K562 (cell line): Measurements from ENCODE around the gene UBXN11. TPM values are rescaled to one million over a fixed set of nuclear protein-coding genes. Genes with fewer than 3 reads are reported as not detected.

Source experiments
- ATAC-seq: fragments of 200-7000 bp; cut with Tn5 transposase; 3 replicates; pipeline ENCODE4 v1.9.1; 2020; ENCODE audit warnings: moderate library complexity
- BruUV-seq: library from RNA; stranded (reverse); fragments of 400-500 nt; replicated peaks from 2 replicates; lab custom pipeline; 2021; lab: Mats Ljungman, UMichigan
- CTCF ChIA-PET: fragments of 300-600 bp; formaldehyde crosslinking; extraction: SDS; loops from one replicate; lab custom pipeline; 2021; ENCODE audit warnings: low intra/inter-chr PET ratio; lab: Yijun Ruan, JAX
- POLR2A ChIA-PET: fragments of 300-600, 350-650 bp; sonication (Branson Sonifier 250); formaldehyde crosslinking; extraction: SDS; loops from one replicate; lab custom pipeline; 2021; ENCODE audit warnings: antibody characterized with exemption, inconsistent platforms; lab: Yijun Ruan, JAX
- DNase-seq, 4 experiments: peaks; one replicate each; pipeline versions ENCODE4 v3.0.0 to v3.0.0-alpha.2; 2011 to 2018; ENCODE audit warnings: low spot score in 3 of 4, mixed read lengths in 3 of 4; ENCODE audit errors: extremely low read depth in 1 of 4
- FAIRE-seq: peaks from 2 replicates; lab custom pipeline; 2011; peaks lifted over from hg19 to GRCh38; lab: Jason Lieb, UNC
- H2AFZ ChIP-seq: 2 replicates; pipeline ENCODE4 v1.6.0; 2011; ENCODE audit warnings: low read depth, low read length, control low read depth, inconsistent platforms
- H3K27ac ChIP-seq: fragments of 200-600 bp; 3 replicates; pipeline ENCODE4 v1.8.0; 2011; ENCODE audit warnings: low read depth, mild to moderate bottlenecking, control low read depth, inconsistent platforms, low read length, moderate library complexity, mixed read lengths; ENCODE audit errors: extremely low read depth
- H3K27me3 ChIP-seq, 2 experiments: fragments of 300-600 bp in 1 of 2; 2 replicates in 1 of 2; 3 replicates in 1 of 2; pipeline versions ENCODE4 v1.6.0 to v1.8.0; 2011; ENCODE audit warnings: inconsistent platforms in 2 of 2, low read length in 2 of 2, mild to moderate bottlenecking in 1 of 2, mixed read lengths in 1 of 2, moderate library complexity in 1 of 2; ENCODE audit not compliant: control insufficient read depth in 2 of 2, insufficient read depth in 2 of 2
- H3K36me3 ChIP-seq: fragments of 300-600 bp; 3 replicates; pipeline ENCODE4 v1.8.0; 2011; ENCODE audit warnings: mild to moderate bottlenecking, low read length, inconsistent platforms; ENCODE audit not compliant: control insufficient read depth, insufficient read depth
- H3K4me1 ChIP-seq, 2 experiments: fragments of 200-600 bp in 1 of 2; replicated peaks in 1 of 2; 2 replicates in 1 of 2; 3 replicates in 1 of 2; pipeline versions ENCODE4 v1.5.1 to v1.8.0; 2011; ENCODE audit warnings: inconsistent platforms in 2 of 2, low read length in 2 of 2, mild to moderate bottlenecking in 1 of 2, mixed read lengths in 1 of 2, moderate library complexity in 1 of 2; ENCODE audit not compliant: control insufficient read depth in 2 of 2, insufficient read depth in 2 of 2
- H3K4me2 ChIP-seq: 2 replicates; pipeline ENCODE4 v1.6.1; 2011; ENCODE audit warnings: low read length, control low read depth, inconsistent platforms, mixed read lengths; ENCODE audit not compliant: insufficient read depth
- H3K4me3 ChIP-seq: fragments of 200-600 bp; sonication (generic), shearing (Covaris generic); 2 replicates; pipeline ENCODE4 v1.5.1; 2016; ENCODE audit warnings: control low read depth, inconsistent platforms
- H3K79me2 ChIP-seq: fragments of 200-600 bp; 3 replicates; pipeline ENCODE4 v1.8.0; 2011; ENCODE audit warnings: low read length, inconsistent platforms; ENCODE audit not compliant: control insufficient read depth, insufficient read depth
- H3K9ac ChIP-seq, 2 experiments: 2 replicates each; pipeline versions ENCODE4 v1.6.0 to v1.6.1; 2011; ENCODE audit warnings: low read depth in 2 of 2, low read length in 2 of 2, control low read depth in 1 of 2, inconsistent platforms in 1 of 2, mild to moderate bottlenecking in 1 of 2, mixed read lengths in 1 of 2; ENCODE audit not compliant: insufficient read depth in 1 of 2
- H3K9me1 ChIP-seq: one replicate; pipeline ENCODE4 v1.6.0; 2011; ENCODE audit warnings: inconsistent platforms, mild to moderate bottlenecking, low read length, moderate library complexity; ENCODE audit not compliant: control insufficient read depth, insufficient read depth
- H3K9me3 ChIP-seq: replicated peaks from 2 replicates; pipeline ENCODE4 v1.5.1; 2011; ENCODE audit warnings: low read depth, low read length, inconsistent platforms; ENCODE audit not compliant: control insufficient read depth, insufficient read depth
- H4K20me1 ChIP-seq: replicated peaks from 2 replicates; pipeline ENCODE4 v1.6.1; 2011; ENCODE audit warnings: low read length, inconsistent platforms, mixed read lengths; ENCODE audit not compliant: control insufficient read depth, insufficient read depth
- MEIS2 ChIP-seq: fragments of 450-650 bp; IDR thresholded peaks from 2 replicates; pipeline ENCODE4 v1.6.1; 2014; ENCODE audit warnings: mild to moderate bottlenecking; ENCODE audit not compliant: partially characterized antibody
- NR2C1 ChIP-seq, 2 experiments: fragments of 450-650 bp; IDR thresholded peaks; 2 replicates each; pipeline ENCODE4 v1.6.1; 2017; ENCODE audit warnings: mild to moderate bottlenecking in 2 of 2, antibody characterized with exemption in 1 of 2, inconsistent platforms in 1 of 2, missing compliant biosample characterization in 1 of 2, missing genetic modification characterization in 1 of 2
- NR2C2 ChIP-seq, 2 experiments: fragments of 200-800 bp in 1 of 2; sonication (Bioruptor generic) in 1 of 2; sonication (generic) in 1 of 2; formaldehyde crosslinking in 1 of 2; IDR thresholded peaks; 2 replicates each; pipeline versions ENCODE4 v1.6.1 to v1.8.0; 2016 to 2022; ENCODE audit warnings: mild to moderate bottlenecking in 1 of 2, missing compliant biosample characterization in 1 of 2, missing genetic modification characterization in 1 of 2, missing genetic modification reagents in 1 of 2
- POLR2AphosphoS2 ChIP-seq: IDR thresholded peaks from 2 replicates; pipeline ENCODE4 v1.6.1; 2012; ENCODE audit warnings: low read length, improper control_type of control experiment
- PRPF4 ChIP-seq: fragments of 200-400 bp; formaldehyde crosslinking; IDR thresholded peaks from one replicate; pipeline ENCODE4 v1.6.1; 2017; ENCODE audit warnings: low read length, low read depth, mild to moderate bottlenecking; ENCODE audit not compliant: insufficient read depth, poor library complexity, severe bottlenecking
- PTRF ChIP-seq: fragments of 450-650 bp; IDR thresholded peaks from 2 replicates; pipeline ENCODE4 v1.6.1; 2016; ENCODE audit warnings: mild to moderate bottlenecking, missing genetic modification characterization, missing compliant biosample characterization
- TAF7 ChIP-seq: fragments of 450-650 bp; IDR thresholded peaks from 2 replicates; pipeline ENCODE4 v1.6.1; 2016; ENCODE audit warnings: missing genetic modification characterization, missing compliant biosample characterization
- ZNF316 ChIP-seq: fragments of 450-650 bp; IDR thresholded peaks from 2 replicates; pipeline ENCODE4 v1.6.1; 2016
- WGBS: fragments of 100-300 bp; shearing (Covaris generic); methylation state at CpG from one replicate; pipeline ENCODE4 v1.1.6; 2016; ENCODE audit warnings: low coverage, mixed read lengths; ENCODE audit not compliant: insufficient coverage; ENCODE audit errors: missing lambda C conversion rate; 5-methylcytosine and 5-hydroxymethylcytosine counted together
- in situ Hi-C: fragments of 300-500 bp; cut with MboI; formaldehyde crosslinking; loops from 4 replicates; pipeline ENCODE4 v1.15.0; 2018; ENCODE audit warnings: inconsistent platforms, mixed read lengths
- intact Hi-C: fragments of 100-400 bp; cut with micrococcal nuclease; formaldehyde crosslinking; loops from 2 replicates; pipeline ENCODE4 v1.14.2; 2022
- polyA plus RNA-seq, 8 experiments: library from polyadenylated mRNA; depleted of rRNA in 4 of 8; stranded (reverse) in 5 of 8; unstranded in 3 of 8; fragments of >200 nt; fragmentation: Nextera tagmentation in 2 of 8; fragmentation: Illumina TruSeq in 1 of 8; extraction: Ambion mirVana in 2 of 8; extraction: Trizol in 1 of 8; gene quantifications; 2 replicates each; pipeline versions ENCODE4 v1.2.1 to v1.2.3, GENCODE V29; 2011 to 2014; ENCODE audit warnings: inconsistent platforms in 1 of 8, missing spikeins in 1 of 8
- total RNA-seq, 7 experiments: library from RNA; depleted of rRNA in 6 of 7; stranded (reverse); fragments of >200 nt in 6 of 7; fragmentation: Illumina TruSeq in 2 of 7; extraction: Trizol in 2 of 7; gene quantifications; 2 replicates each; pipeline versions ENCODE4 v1.2.1 to v1.2.3, GENCODE V29; 2011 to 2021; ENCODE audit warnings: low replicate concordance in 1 of 7
- TF ChIP-seq, protein P1 (sequence below): fragments of 450-650 bp; formaldehyde crosslinking; IDR thresholded peaks from 2 replicates; pipeline ENCODE4 v1.4.0; 2020; ENCODE audit warnings: mild to moderate bottlenecking, moderate library complexity
- TF ChIP-seq, protein P2 (sequence below): fragments of 450-650 bp; formaldehyde crosslinking; IDR thresholded peaks from 2 replicates; pipeline ENCODE4 v1.4.0; 2022; ENCODE audit warnings: missing genetic modification characterization
- TF ChIP-seq, protein P3 (sequence below): fragments of 450-650 bp; IDR thresholded peaks from 2 replicates; pipeline ENCODE4 v1.6.1; 2016; ENCODE audit warnings: missing biosample characterization, missing genetic modification characterization

Gene UBXN11
- total and polyA plus RNA-seq, 9 of the 15 experiments (the other 6 are each of a cell fraction or from before 2014, with no cell fraction given): 0.48 to 34.3 (median 11.3) TPM

DNA sequence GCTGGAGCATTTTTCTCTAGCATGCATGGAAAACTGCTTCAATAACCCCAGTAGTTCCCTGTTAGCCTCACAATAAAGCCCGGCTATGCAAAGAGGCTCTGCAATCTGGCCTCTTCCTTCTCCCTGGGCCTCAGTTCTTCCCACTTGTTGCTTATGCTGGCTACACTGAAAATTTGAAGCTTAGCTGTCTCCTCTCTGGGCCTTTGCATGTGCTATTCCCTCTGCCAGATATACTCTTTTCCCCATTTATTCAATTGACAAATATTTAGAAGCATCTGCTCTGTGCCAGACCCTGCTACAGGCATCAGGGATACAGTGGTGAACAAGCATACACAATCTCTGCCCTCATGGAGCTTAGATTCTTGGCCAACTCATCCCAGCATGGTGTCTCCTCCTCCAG is 32.2 kb upstream of the UBXN11 start:
- no peaks in the 10 kb centered on the region for H4K20me1 ChIP-seq
- no peaks in the 10 kb centered on the region for H3K27me3 ChIP-seq
- FAIRE-seq: no peak
- H3K79me2 ChIP-seq: no peaks in the 10 kb centered on the region
- intact Hi-C loops (no loop called here), in situ Hi-C loops (no loop called here)
- peaks cover 14 to 22% of the 10 kb centered on the region in 2 experiments for H3K4me1 ChIP-seq
- H3K27ac ChIP-seq: no peak overlapping the region
- TF ChIP-seq POLR2AphosphoS2: no peak
- TF ChIP-seq ZNF316: peak; percentile 68
- H3K36me3 ChIP-seq: no peaks in the 10 kb centered on the region
- CTCF ChIA-PET: no interaction called here
- H3K4me2 ChIP-seq: no peak overlapping the region
- H3K9ac ChIP-seq: no peak overlapping the region
- 0 out of 2 replicates have a peak overlapping the region, but pooled peaks have one; percentile 22 for H2AFZ ChIP-seq
- H3K4me3 ChIP-seq: no peak overlapping the region
- WGBS: 67% methylated on average over 1 of the region's 1 CpG
- H3K9me1 ChIP-seq: peaks cover 4% of the 10 kb centered on the region
- ATAC-seq: no peak
- H3K9me3 ChIP-seq: no peaks in the 10 kb centered on the region
- no TSS peak for BruUV-seq
- POLR2A ChIA-PET: interaction anchor here (0.6 to 3.1 kb wide), 5 partner anchors 8 to 37 kb away, joined by 3 to 24 read pairs (median 4); no protein-coding TSS in a partner anchor
- DNase-seq: no peak

DNA sequence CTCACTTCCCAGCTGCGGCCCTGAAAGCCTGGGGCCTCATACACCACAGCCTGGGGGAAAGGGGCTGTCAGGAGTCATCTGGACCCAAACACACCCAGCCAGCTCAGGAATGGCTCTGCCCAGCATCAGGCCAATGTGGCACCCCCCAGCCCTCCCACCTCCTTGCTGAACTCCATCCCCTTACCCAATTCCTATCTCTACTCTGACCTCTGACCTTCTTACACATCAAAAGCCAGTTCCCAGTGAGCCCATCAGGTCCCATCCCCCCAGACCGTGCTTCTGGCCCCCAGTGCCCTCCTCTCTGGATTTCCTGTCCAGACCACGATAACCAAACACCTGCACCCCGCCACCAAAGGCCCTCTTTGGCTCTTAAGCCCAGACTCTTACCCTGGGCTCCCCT is 31.2 kb upstream of the UBXN11 start:
- ChIA-PET POLR2A (interaction anchor here (0.8 to 3.1 kb wide), 6 partner anchors 8 to 92 kb away, joined by 3 to 24 read pairs (median 5); no protein-coding TSS in a partner anchor), CTCF (no interaction called here)
- FAIRE-seq (no peak), DNase-seq (no peak), ATAC-seq (no peak)
- Histone ChIP-seq H3K79me2 (no peaks in the 10 kb centered on the region), H3K9me1 (peaks cover 4% of the 10 kb centered on the region), H2AFZ (peak overlapping the region; percentile 98), H4K20me1 (no peaks in the 10 kb centered on the region), H3K9me3 (no peaks in the 10 kb centered on the region), H3K4me1 (peaks cover 14 to 21% of the 10 kb centered on the region in 2 experiments), H3K9ac (peak overlapping the region; percentile 80 to 95; a peak in 3 of 4 replicates), H3K27me3 (no peaks in the 10 kb centered on the region), H3K36me3 (no peaks in the 10 kb centered on the region), H3K4me2 (no peak overlapping the region), H3K27ac (peak overlapping the region; percentile 85; the same call in 2 of the 3 replicates), H3K4me3 (no peak overlapping the region)
- BruUV-seq: no TSS peak
- in situ Hi-C loops: no loop called here
- WGBS: 85% methylated on average over 4 of the region's 4 CpGs
- intact Hi-C loops: no loop called here
- TF ChIP-seq, protein P1, sequence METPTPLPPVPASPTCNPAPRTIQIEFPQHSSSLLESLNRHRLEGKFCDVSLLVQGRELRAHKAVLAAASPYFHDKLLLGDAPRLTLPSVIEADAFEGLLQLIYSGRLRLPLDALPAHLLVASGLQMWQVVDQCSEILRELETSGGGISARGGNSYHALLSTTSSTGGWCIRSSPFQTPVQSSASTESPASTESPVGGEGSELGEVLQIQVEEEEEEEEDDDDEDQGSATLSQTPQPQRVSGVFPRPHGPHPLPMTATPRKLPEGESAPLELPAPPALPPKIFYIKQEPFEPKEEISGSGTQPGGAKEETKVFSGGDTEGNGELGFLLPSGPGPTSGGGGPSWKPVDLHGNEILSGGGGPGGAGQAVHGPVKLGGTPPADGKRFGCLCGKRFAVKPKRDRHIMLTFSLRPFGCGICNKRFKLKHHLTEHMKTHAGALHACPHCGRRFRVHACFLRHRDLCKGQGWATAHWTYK: peak; percentile 12; the same call in 1 of the 2 replicates
- TF ChIP-seq PRPF4 (no peak), NR2C1 (IDR thresholded peaks at IDR 0.05) (peak; percentile 77), NR2C1 (tag; IDR thresholded peaks at IDR 0.05) (peak; percentile 85), TAF7 (tag) (peak; percentile 60; the same call in 1 of the 2 replicates), NR2C2 (CRISPR knock-in tag; IDR thresholded peaks at IDR 0.05) (0 out of 2 replicates have a peak, but pooled peaks have one; percentile 32), NR2C2 (tag; IDR thresholded peaks at IDR 0.05) (no peak), PTRF (peak; percentile 37; the same call in 1 of the 2 replicates), MEIS2 (no peak)
- TF ChIP-seq, protein P2, sequence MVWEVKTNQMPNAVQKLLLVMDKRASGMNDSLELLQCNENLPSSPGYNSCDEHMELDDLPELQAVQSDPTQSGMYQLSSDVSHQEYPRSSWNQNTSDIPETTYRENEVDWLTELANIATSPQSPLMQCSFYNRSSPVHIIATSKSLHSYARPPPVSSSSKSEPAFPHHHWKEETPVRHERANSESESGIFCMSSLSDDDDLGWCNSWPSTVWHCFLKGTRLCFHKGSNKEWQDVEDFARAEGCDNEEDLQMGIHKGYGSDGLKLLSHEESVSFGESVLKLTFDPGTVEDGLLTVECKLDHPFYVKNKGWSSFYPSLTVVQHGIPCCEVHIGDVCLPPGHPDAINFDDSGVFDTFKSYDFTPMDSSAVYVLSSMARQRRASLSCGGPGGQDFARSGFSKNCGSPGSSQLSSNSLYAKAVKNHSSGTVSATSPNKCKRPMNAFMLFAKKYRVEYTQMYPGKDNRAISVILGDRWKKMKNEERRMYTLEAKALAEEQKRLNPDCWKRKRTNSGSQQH (CRISPR knock-in tag): 0 out of 2 replicates have a peak, but pooled peaks have one; percentile 12
- TF ChIP-seq, protein P3, sequence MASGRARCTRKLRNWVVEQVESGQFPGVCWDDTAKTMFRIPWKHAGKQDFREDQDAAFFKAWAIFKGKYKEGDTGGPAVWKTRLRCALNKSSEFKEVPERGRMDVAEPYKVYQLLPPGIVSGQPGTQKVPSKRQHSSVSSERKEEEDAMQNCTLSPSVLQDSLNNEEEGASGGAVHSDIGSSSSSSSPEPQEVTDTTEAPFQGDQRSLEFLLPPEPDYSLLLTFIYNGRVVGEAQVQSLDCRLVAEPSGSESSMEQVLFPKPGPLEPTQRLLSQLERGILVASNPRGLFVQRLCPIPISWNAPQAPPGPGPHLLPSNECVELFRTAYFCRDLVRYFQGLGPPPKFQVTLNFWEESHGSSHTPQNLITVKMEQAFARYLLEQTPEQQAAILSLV (tag): 0 out of 2 replicates have a peak, but pooled peaks have one; percentile 65
